ENCODE results near the gene C20orf144. TPM values are rescaled to one million over a fixed set of nuclear protein-coding genes. Genes with fewer than 3 reads are reported as not detected.

The C20orf144 gene
- total RNA-seq, 1 donor from 2014 or later = not detected

DNA sequence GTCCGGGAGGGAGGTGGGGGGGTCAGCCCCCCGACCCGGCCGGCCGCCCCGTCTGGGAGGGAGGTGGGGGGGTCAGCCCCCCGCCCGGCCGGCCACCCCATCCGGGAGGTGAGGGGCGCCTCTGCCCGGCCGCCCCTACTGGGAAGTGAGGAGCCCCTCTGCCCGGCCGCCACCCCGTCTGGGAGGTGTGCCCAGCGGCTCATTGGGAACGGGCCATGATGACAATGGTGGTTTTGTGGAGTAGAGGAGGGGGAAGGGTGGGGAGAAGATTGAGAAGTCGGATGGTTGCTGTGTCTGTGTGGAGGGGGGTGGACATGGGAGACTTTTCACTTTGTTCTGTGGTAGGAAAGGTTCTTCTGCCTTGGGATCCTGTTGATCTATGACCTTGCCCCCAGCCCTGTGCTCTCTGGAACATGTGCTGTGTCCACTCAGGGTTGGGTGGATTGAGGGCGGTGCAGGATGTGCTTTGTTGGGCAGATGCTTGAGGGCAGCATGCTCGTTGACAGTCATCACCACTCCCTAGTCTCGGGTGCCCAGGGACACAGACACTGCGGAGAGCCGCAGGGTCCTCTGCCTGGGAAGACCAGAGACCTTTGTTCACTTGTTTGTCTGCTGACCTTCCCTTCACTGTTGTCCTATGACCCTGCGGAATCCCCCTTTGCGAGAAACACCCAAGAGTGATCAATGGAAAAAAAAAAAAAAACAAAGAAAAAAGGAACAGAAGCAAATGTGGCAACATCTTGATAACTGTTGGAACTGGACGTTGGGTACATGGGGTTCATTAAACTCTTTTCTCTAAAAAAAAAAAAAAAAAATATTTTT lies 39.7 kb downstream of the C20orf144 start:
- no peak for DNase-seq (ENCODE audit: low read depth)

DNA sequence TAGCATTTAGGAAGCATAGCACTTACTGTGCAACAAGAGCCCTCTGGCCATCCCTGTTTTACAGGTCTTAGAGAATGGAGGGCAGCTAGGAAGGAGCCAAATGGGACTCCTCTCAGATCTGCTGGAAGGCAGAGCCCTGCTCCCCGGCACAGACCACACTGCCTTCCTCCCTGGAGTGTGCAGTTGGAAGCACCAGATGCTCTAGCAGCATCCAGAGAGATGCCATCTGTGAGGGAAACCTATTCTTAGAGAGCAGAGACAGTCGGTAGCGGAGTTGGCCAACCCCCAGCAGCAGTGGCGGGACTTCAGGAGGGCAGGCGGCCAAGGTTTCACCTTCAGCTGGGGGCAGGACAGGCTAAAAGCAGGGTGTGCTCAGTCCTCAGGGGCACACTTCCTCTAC lies 40.7 kb downstream of the C20orf144 start:
- no peak for DNase-seq (ENCODE audit: low read depth)
- TF ChIP-seq CTCF (IDR thresholded peaks at IDR 0.05; ENCODE audit: insufficient read depth, low read length, poor library complexity, severe bottlenecking) = no peak
- Histone ChIP-seq H3K4me3 (ENCODE audit: low read depth, low read length) (no peak overlapping the region), H3K27me3 (ENCODE audit: control insufficient read depth, insufficient read depth, low read length) (no peaks in the 10 kb centered on the region), H3K36me3 (ENCODE audit: control insufficient read depth, insufficient read depth, low read length) (no peaks in the 10 kb centered on the region)

More for the DNA sequence above, 39.7 kb downstream of the C20orf144 start:
- TF ChIP-seq CTCF (IDR thresholded peaks at IDR 0.05; ENCODE audit: insufficient read depth, low read length, poor library complexity, severe bottlenecking) = no peak
- no peak overlapping the region for H3K4me3 ChIP-seq (ENCODE audit: low read depth, low read length)
- H3K36me3 ChIP-seq (ENCODE audit: control insufficient read depth, insufficient read depth, low read length) = no peaks in the 10 kb centered on the region
- no peaks in the 10 kb centered on the region for H3K27me3 ChIP-seq (ENCODE audit: control insufficient read depth, insufficient read depth, low read length)

GRCh38 chr20:33703498-33704137 lies 41.5 kb downstream of the C20orf144 start:
- no peak for DNase-seq (ENCODE audit: low read depth)
- Histone ChIP-seq H3K36me3 (ENCODE audit: control insufficient read depth, insufficient read depth, low read length) (no peaks in the 10 kb centered on the region), H3K4me3 (ENCODE audit: low read depth, low read length) (no peak overlapping the region), H3K27me3 (ENCODE audit: control insufficient read depth, insufficient read depth, low read length) (no peaks in the 10 kb centered on the region)
- no peak for TF ChIP-seq CTCF (IDR thresholded peaks at IDR 0.05; ENCODE audit: insufficient read depth, low read length, poor library complexity, severe bottlenecking)

DNA sequence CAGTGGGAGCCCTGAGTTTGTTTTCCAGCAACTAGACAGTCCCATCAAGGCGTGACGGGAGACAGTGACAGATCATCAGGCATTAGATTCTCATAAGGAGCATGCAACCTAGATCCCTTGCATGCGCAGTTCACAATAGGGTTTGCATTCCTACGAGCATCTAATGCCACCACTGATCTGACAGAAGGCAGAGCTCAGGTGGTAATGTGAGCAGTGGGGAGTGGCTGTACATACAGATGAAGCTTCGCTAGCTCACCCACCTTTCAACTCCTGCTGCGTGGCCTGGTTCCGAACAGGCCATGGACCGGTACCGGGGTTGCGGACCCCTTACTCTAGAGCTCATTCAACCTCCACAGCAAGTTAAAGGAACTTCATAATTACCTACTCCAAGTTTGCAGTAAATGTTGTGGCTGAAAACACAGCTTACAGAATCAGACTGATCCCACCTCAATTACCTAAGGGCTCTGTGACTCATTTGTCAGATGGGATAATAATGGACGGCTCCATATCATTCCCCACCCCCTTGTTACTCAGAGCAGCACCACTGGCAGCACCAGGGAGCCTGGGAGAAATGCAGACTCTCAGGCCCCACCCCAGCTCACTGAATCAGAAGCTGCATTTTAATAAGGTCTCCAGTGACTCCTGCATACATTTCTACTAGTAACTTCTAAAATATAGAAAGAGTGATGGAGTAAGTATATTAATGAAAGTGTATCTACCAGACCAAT lies 42.2 kb downstream of the C20orf144 start:
- Histone ChIP-seq H3K4me3 (ENCODE audit: low read depth, low read length) (no peak overlapping the region), H3K27me3 (ENCODE audit: control insufficient read depth, insufficient read depth, low read length) (no peaks in the 10 kb centered on the region), H3K36me3 (ENCODE audit: control insufficient read depth, insufficient read depth, low read length) (no peaks in the 10 kb centered on the region)
- TF ChIP-seq CTCF (IDR thresholded peaks at IDR 0.05; ENCODE audit: insufficient read depth, low read length, poor library complexity, severe bottlenecking) = no peak
- DNase-seq (ENCODE audit: low read depth) = no peak

DNA sequence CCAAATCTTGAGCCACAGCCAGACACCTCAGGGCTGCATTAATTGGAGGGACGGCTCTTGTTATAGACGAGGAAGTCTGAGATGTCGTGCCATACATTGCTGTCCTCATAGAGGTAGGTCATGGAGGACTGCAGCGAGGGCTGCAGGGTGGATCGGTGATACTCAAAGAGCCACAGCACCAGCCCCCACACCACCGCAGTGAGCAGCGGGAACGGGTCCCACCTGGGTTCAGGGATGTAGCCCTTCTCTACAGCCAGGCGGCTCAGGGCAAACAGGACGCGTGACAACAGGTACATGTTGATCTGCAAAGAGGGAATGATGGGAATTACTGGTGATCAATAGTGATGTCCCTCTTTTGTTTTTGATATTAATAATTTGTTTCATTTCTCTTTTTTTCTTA lies 45.5 kb downstream of the C20orf144 start:
- TF ChIP-seq CTCF (IDR thresholded peaks at IDR 0.05; ENCODE audit: insufficient read depth, low read length, poor library complexity, severe bottlenecking) = no peak
- Histone ChIP-seq H3K36me3 (ENCODE audit: control insufficient read depth, insufficient read depth, low read length) (no peaks in the 10 kb centered on the region), H3K27me3 (ENCODE audit: control insufficient read depth, insufficient read depth, low read length) (no peaks in the 10 kb centered on the region), H3K4me3 (ENCODE audit: low read depth, low read length) (no peak overlapping the region)
- DNase-seq (ENCODE audit: low read depth) = no peak

All from kidney epithelial cell (primary cell).